Peyer's patch (tissue), 4 donors: ENCODE measurements around the gene SLC22A2. TPM values are rescaled to one million over a fixed set of nuclear protein-coding genes. Genes with fewer than 3 reads are reported as not detected.

ENCODE experiments used
- DNase-seq, 3 donors: peaks; one replicate each; pipeline ENCODE4 v3.0.0-alpha.2; 2017 to 2019
- H3K27ac ChIP-seq, 4 donors: fragments of 200-600 bp; sonication (generic); one replicate each; pipeline ENCODE4 v1.5.1; 2016 to 2019
- H3K27me3 ChIP-seq, 2 donors: fragments of 200-600 bp; sonication (generic); one replicate each; pipeline ENCODE4 v1.5.1; 2019
- H3K36me3 ChIP-seq, 3 donors: fragments of 200-600 bp; sonication (generic); one replicate each; pipeline ENCODE4 v1.5.1; 2016 to 2019
- H3K4me1 ChIP-seq, 4 donors: fragments of 200-600 bp; sonication (generic); one replicate each; pipeline ENCODE4 v1.5.1; 2016 to 2019
- H3K4me3 ChIP-seq, 4 donors: fragments of 200-600 bp; sonication (generic); 1 replicate in 3 of 4; 2 replicates in 1 of 4; pipeline ENCODE4 v1.5.1; 2016 to 2019; ENCODE audit warnings: mild to moderate bottlenecking in 1 of 4
- H3K9me3 ChIP-seq, 4 donors: fragments of 200-600 bp; sonication (generic); one replicate each; pipeline ENCODE4 v1.5.1; 2016 to 2019; ENCODE audit warnings: mild to moderate bottlenecking in 1 of 4
- CTCF ChIP-seq, 6 experiments: fragments of 450-650 bp in 4 of 6; fragments of 200-600 bp in 2 of 6; sonication (generic) in 1 of 6; IDR thresholded peaks; one replicate each; pipeline ENCODE4 v1.5.1; 2017 to 2019; ENCODE audit warnings: antibody characterized with exemption in 6 of 6, mild to moderate bottlenecking in 3 of 6, moderate library complexity in 1 of 6
- POLR2A ChIP-seq, 2 donors: fragments of 450-650 bp; IDR thresholded peaks; one replicate each; pipeline ENCODE4 v1.5.1; 2017; ENCODE audit warnings: antibody characterized with exemption in 2 of 2, mild to moderate bottlenecking in 2 of 2, moderate library complexity in 2 of 2
- total RNA-seq, 4 donors: library from RNA; depleted of rRNA; stranded (reverse); fragments of >200 nt; gene quantifications; one replicate each; pipeline ENCODE4 v1.1.0, GENCODE V29; 2016

SLC22A2 gene
- total RNA-seq, 4 donors from 2014 or later, result not detected

DNA sequence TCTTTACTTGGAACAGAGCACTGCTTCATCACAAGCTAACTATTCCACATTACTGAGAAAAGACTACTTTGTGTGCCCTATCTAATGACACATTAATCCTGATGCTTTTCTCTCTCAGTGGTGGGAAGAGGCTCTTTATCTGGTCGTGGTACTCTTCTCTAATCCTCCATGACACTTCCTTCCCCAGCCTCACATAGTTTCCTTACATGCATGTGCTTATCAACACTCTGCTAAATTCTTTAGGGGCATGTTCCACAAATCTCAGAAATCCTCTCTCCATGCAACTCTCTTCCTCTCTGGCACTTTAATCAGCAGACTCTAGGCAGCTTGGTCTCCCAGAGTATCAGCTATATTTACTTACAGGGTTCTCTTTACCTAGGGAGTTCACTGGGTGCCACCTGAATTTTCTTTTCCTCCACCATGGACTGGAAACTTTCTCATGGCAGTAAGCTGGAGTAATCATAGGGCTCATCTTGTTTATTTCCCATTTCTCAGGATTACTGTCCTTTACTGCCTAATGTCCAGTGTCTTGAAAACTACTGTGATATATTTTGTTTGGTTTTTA, 27.0 kb upstream of the SLC22A2 start:
- TF ChIP-seq POLR2A (IDR thresholded peaks at IDR 0.05), result no peak
- TF ChIP-seq CTCF (IDR thresholded peaks at IDR 0.05), result no peak
- H3K27ac ChIP-seq, result no peak overlapping the region
- no peak for DNase-seq

DNA sequence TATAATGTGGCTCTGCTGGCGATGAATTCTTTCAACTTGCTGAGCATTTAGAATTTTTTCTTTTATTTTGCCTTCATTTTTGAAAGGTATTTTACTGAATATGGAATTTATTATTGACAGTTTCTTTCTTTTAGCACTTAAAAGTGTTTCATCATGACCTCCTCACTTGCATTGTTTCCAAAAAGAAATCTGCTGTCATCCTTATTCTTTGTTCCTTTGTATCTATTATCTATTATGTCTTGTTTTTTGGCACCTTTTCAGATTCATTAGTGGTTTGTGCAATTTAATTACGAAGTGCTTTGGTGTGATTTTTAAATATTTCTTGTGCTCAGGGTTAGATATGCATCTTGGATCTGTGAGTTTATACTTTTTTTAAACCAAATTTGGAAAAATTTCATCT, 26.0 kb upstream of the SLC22A2 start:
- Histone ChIP-seq H3K4me1 (no peaks in the 10 kb centered on the region), H3K36me3 (no peaks in the 10 kb centered on the region), H3K4me3 (no peak overlapping the region), H3K27ac (no peak overlapping the region), H3K27me3 (no peaks in the 10 kb centered on the region), H3K9me3 (no peaks in the 10 kb centered on the region)
- no peak for TF ChIP-seq POLR2A (IDR thresholded peaks at IDR 0.05)
- no peak for TF ChIP-seq CTCF (IDR thresholded peaks at IDR 0.05)
- DNase-seq, result no peak

More for the DNA sequence above, 27.0 kb upstream of the SLC22A2 start:
- H3K27me3 ChIP-seq, result no peaks in the 10 kb centered on the region
- no peaks in the 10 kb centered on the region for H3K4me1 ChIP-seq
- no peaks in the 10 kb centered on the region for H3K9me3 ChIP-seq
- no peaks in the 10 kb centered on the region for H3K36me3 ChIP-seq
- no peak overlapping the region for H3K4me3 ChIP-seq

GRCh38 chr6:160282444-160282843, 23.8 kb upstream of the SLC22A2 start:
- no peaks in the 10 kb centered on the region for H3K9me3 ChIP-seq
- H3K4me1 ChIP-seq, result no peaks in the 10 kb centered on the region
- DNase-seq, result no peak
- H3K4me3 ChIP-seq, result no peak overlapping the region
- no peaks in the 10 kb centered on the region for H3K36me3 ChIP-seq
- H3K27ac ChIP-seq, result no peak overlapping the region
- TF ChIP-seq POLR2A (IDR thresholded peaks at IDR 0.05) (no peak), CTCF (IDR thresholded peaks at IDR 0.05) (no peak)
- H3K27me3 ChIP-seq, result no peaks in the 10 kb centered on the region

GRCh38 chr6:160279850-160280249, 21.2 kb upstream of the SLC22A2 start:
- H3K36me3 ChIP-seq, result no peaks in the 10 kb centered on the region
- no peak for DNase-seq
- no peak overlapping the region for H3K27ac ChIP-seq
- no peak overlapping the region for H3K4me3 ChIP-seq
- H3K4me1 ChIP-seq, result no peaks in the 10 kb centered on the region
- H3K9me3 ChIP-seq, result no peaks in the 10 kb centered on the region
- no peaks in the 10 kb centered on the region for H3K27me3 ChIP-seq
- TF ChIP-seq POLR2A (IDR thresholded peaks at IDR 0.05) (no peak), CTCF (IDR thresholded peaks at IDR 0.05) (no peak)

DNA sequence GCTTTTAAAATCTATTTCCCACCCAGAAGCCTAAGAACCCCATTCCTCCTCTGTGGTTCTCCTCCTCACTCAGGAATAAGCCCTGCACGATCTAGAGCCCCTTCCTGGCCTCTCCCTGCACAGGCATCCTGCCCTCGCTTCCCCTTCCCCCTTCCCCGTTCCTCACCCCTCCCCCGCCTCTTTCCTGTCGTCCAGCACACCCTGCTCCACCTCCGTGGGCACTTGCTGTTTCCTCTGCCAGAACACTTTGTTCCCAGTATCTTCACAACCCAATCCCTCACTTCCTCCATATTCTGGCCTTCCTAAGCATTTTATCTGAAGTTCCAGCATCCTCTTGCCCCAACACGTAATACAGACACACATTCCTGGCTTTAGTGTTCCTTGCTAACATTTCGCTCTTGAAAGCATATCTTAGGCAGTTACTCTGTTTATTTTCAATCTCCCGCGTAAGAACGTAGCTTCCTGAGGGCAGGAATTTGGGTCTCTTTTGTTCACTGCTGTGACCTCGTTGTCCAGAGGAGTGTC, 20.2 kb upstream of the SLC22A2 start:
- DNase-seq, result no peak
- Histone ChIP-seq H3K36me3 (no peaks in the 10 kb centered on the region), H3K9me3 (no peaks in the 10 kb centered on the region), H3K4me3 (no peak overlapping the region), H3K27me3 (no peaks in the 10 kb centered on the region), H3K27ac (no peak overlapping the region), H3K4me1 (no peaks in the 10 kb centered on the region)
- no peak for TF ChIP-seq CTCF (IDR thresholded peaks at IDR 0.05)
- TF ChIP-seq POLR2A (IDR thresholded peaks at IDR 0.05), result no peak

DNA sequence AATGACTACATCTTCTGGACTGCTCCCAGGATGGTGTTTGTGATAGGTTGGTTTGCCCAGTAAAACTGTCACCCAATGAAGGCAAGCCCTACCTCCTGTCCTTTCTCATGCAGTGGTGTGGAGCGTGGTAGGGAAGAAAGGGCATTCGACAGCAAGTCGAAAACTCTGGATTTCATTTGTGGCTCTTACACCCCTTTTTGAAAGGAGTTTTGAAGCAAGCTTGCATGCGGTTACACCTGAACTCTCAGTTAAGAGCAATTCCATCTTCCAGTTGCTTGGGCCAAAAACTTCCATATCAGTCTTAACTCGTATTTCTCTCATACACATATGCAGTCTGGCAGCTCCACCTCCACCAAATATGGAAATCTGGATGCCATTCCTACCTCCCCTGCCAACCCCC, 19.7 kb upstream of the SLC22A2 start:
- Histone ChIP-seq H3K27me3 (no peaks in the 10 kb centered on the region), H3K4me3 (no peak overlapping the region), H3K36me3 (no peaks in the 10 kb centered on the region), H3K4me1 (peaks cover 0 to 3% (median 0%) of the 10 kb centered on the region in 4 donors), H3K27ac (no peak overlapping the region), H3K9me3 (no peaks in the 10 kb centered on the region)
- DNase-seq, result no peak
- TF ChIP-seq POLR2A (IDR thresholded peaks at IDR 0.05) (no peak), CTCF (IDR thresholded peaks at IDR 0.05) (no peak)
